Measurements from ENCODE around the gene EGF.
"Not testable (repeated sequence)": the region's sequence is repeated elsewhere in the genome, so short reads cannot be mapped to it uniquely, and the experiment has no call there.

GRCh38 chr4:110039164-110039563, 126.5 kb downstream of the EGF start:
- not testable (repeated sequence) for TF ChIP-seq EZH2phosphoT487 (IDR thresholded peaks at IDR 0.05; ENCODE audit: borderline replicate concordance, low read depth, low read length); CTCF (conservative IDR thresholded peaks at IDR 0.05; ENCODE audit: low read length)

All from OCI-LY7 (cell line).